DND-41 (cell line): Measurements from ENCODE around the gene PTPRO.

Source experiments
- ATAC-seq: fragments of 200-7000 bp; cut with Tn5 transposase; 3 replicates; pipeline ENCODE4 v1.9.1; 2021; ENCODE audit warnings: low read depth; ENCODE audit not compliant: insufficient read depth
- DNase-seq: peaks from one replicate; pipeline ENCODE4 v3.0.0-alpha.2; 2020
- H2AFZ ChIP-seq: 2 replicates; pipeline ENCODE4 v1.6.0; 2012; ENCODE audit warnings: low read depth, low read length
- H3K27ac ChIP-seq: 2 replicates; pipeline ENCODE4 v1.5.1; 2012; ENCODE audit warnings: low read length, inconsistent platforms
- H3K27me3 ChIP-seq: fragments of 200-600 bp; sonication (generic); 2 replicates; pipeline ENCODE4 v1.6.0; 2012; ENCODE audit warnings: low read length, mild to moderate bottlenecking, inconsistent platforms; ENCODE audit not compliant: insufficient read depth, poor library complexity
- H3K36me3 ChIP-seq: 2 replicates; pipeline ENCODE4 v1.5.1; 2012; ENCODE audit warnings: low read length, inconsistent platforms; ENCODE audit not compliant: insufficient read depth
- H3K4me1 ChIP-seq: 2 replicates; pipeline ENCODE4 v1.5.1; 2012; ENCODE audit warnings: mild to moderate bottlenecking, low read length; ENCODE audit not compliant: insufficient read depth
- H3K4me2 ChIP-seq: 2 replicates; pipeline ENCODE4 v1.6.0; 2012; ENCODE audit warnings: mild to moderate bottlenecking, moderate library complexity, low read length, inconsistent platforms; ENCODE audit not compliant: insufficient read depth
- H3K4me3 ChIP-seq, 2 experiments: fragments of 200-600 bp in 1 of 2; shearing (Covaris generic) in 1 of 2; 2 replicates each; pipeline ENCODE4 v1.5.1; 2012 to 2016; ENCODE audit warnings: inconsistent platforms in 2 of 2, low read length in 2 of 2, mild to moderate bottlenecking in 2 of 2, low read depth in 1 of 2, moderate library complexity in 1 of 2
- H3K79me2 ChIP-seq: 2 replicates; pipeline ENCODE4 v1.6.0; 2012; ENCODE audit warnings: low read length, inconsistent platforms; ENCODE audit not compliant: insufficient read depth
- H3K9ac ChIP-seq: 2 replicates; pipeline ENCODE4 v1.6.0; 2012; ENCODE audit warnings: low read depth, mild to moderate bottlenecking, inconsistent platforms, low read length, moderate library complexity
- H3K9me3 ChIP-seq: 2 replicates; pipeline ENCODE4 v1.5.1; 2012; ENCODE audit warnings: low read length, moderate library complexity, mild to moderate bottlenecking, inconsistent platforms; ENCODE audit not compliant: insufficient read depth, severe bottlenecking
- H4K20me1 ChIP-seq: 2 replicates; pipeline ENCODE4 v1.6.0; 2012; ENCODE audit warnings: low read length; ENCODE audit not compliant: insufficient read depth
- CTCF ChIP-seq: IDR thresholded peaks from 2 replicates; pipeline ENCODE4 v1.5.1; 2012; ENCODE audit warnings: borderline replicate concordance, low read length, moderate library complexity, mild to moderate bottlenecking; ENCODE audit not compliant: poor library complexity, severe bottlenecking; ENCODE audit errors: extremely low read depth
- EZH2 ChIP-seq: IDR thresholded peaks from 3 replicates; pipeline ENCODE4 v1.6.1; 2012; ENCODE audit warnings: borderline replicate concordance, low read depth, mild to moderate bottlenecking, moderate library complexity, low read length, inconsistent platforms; ENCODE audit not compliant: severe bottlenecking

The PTPRO gene

GRCh38 chr12:15502211-15502610, 179.9 kb downstream of the PTPRO start:
- Histone ChIP-seq H3K4me3 (no peak overlapping the region), H3K79me2 (no peaks in the 10 kb centered on the region), H3K4me1 (peaks cover 9% of the 10 kb centered on the region), H3K27ac (no peak overlapping the region), H3K9me3 (no peaks in the 10 kb centered on the region), H3K36me3 (no peaks in the 10 kb centered on the region), H4K20me1 (no peaks in the 10 kb centered on the region), H3K27me3 (no peaks in the 10 kb centered on the region), H3K9ac (no peak overlapping the region), H2AFZ (no peak overlapping the region), H3K4me2 (no peak overlapping the region)
- DNase-seq, result no peak
- ATAC-seq, result no peak
- no peak for TF ChIP-seq EZH2

- Histone ChIP-seq H3K79me2 (no peaks in the 10 kb centered on the region), H3K9ac (no peak overlapping the region), H2AFZ (no peak overlapping the region), H4K20me1 (no peaks in the 10 kb centered on the region), H3K36me3 (no peaks in the 10 kb centered on the region), H3K4me2 (no peak overlapping the region), H3K27ac (no peak overlapping the region), H3K27me3 (no peaks in the 10 kb centered on the region), H3K9me3 (no peaks in the 10 kb centered on the region), H3K4me1 (no peaks in the 10 kb centered on the region), H3K4me3 (no peak overlapping the region)
- DNase-seq, result no peak
- ATAC-seq, result no peak
- no peak for TF ChIP-seq EZH2
- no peak for TF ChIP-seq CTCF
Measured at GRCh38 chr12:15505616-15506015, 183.3 kb downstream of the PTPRO start.

- H3K4me1 ChIP-seq, result peaks cover 4% of the 10 kb centered on the region
- H3K36me3 ChIP-seq, result no peaks in the 10 kb centered on the region
- ATAC-seq, result no peak
- H3K4me2 ChIP-seq, result no peak overlapping the region
- H2AFZ ChIP-seq, result no peak overlapping the region
- no peak for DNase-seq
- H3K9me3 ChIP-seq, result no peaks in the 10 kb centered on the region
- no peak overlapping the region for H3K4me3 ChIP-seq
- H3K9ac ChIP-seq, result no peak overlapping the region
- no peak for TF ChIP-seq CTCF
- H4K20me1 ChIP-seq, result no peaks in the 10 kb centered on the region
- no peaks in the 10 kb centered on the region for H3K27me3 ChIP-seq
- no peaks in the 10 kb centered on the region for H3K79me2 ChIP-seq
- no peak overlapping the region for H3K27ac ChIP-seq
Measured at GRCh38 chr12:15515010-15515409, 192.7 kb downstream of the PTPRO start.

- H3K36me3 ChIP-seq, result no peaks in the 10 kb centered on the region
- H3K9me3 ChIP-seq, result no peaks in the 10 kb centered on the region
- no peak overlapping the region for H3K9ac ChIP-seq
- TF ChIP-seq CTCF, result no peak
- no peak for TF ChIP-seq EZH2
- H3K27ac ChIP-seq, result no peak overlapping the region
- H3K4me3 ChIP-seq, result no peak overlapping the region
- H3K4me2 ChIP-seq, result no peak overlapping the region
- H3K79me2 ChIP-seq, result no peaks in the 10 kb centered on the region
- DNase-seq, result no peak
- H3K27me3 ChIP-seq, result no peaks in the 10 kb centered on the region
- peak; percentile 31; the same call in 1 of the 3 replicates for ATAC-seq
- no peaks in the 10 kb centered on the region for H4K20me1 ChIP-seq
- H2AFZ ChIP-seq, result no peak overlapping the region
- H3K4me1 ChIP-seq, result peaks cover 4% of the 10 kb centered on the region
Measured at GRCh38 chr12:15520083-15520482, 197.8 kb downstream of the PTPRO start.
